Activated naive CD4-positive, alpha-beta T cell treated with anti-CD3 and anti-CD28 coated beads, Interleukin-2, amount 50 U/mL, for 24 hours (primary cell): ENCODE measurements around the gene RPS3A.
"Not testable (repeated sequence)": the region's sequence is repeated elsewhere in the genome, so short reads cannot be mapped to it uniquely, and the experiment has no call there.

Experiments
- H3K27ac Mint-ChIP-seq: one replicate; pipeline ENCODE4 v1.8.0; 2021; ENCODE audit warnings: mild to moderate bottlenecking, mixed read lengths
- H3K27me3 Mint-ChIP-seq: one replicate; pipeline ENCODE4 v1.8.0; 2021; ENCODE audit warnings: mixed read lengths
- H3K36me3 Mint-ChIP-seq: one replicate; pipeline ENCODE4 v1.8.0; 2021; ENCODE audit warnings: mixed read lengths
- H3K4me1 Mint-ChIP-seq: one replicate; pipeline ENCODE4 v1.8.0; 2021; ENCODE audit warnings: mixed read lengths
- H3K4me3 Mint-ChIP-seq: one replicate; pipeline ENCODE4 v1.8.0; 2021; ENCODE audit warnings: mild to moderate bottlenecking, mixed read lengths
- H3K9me3 Mint-ChIP-seq: one replicate; pipeline ENCODE4 v1.8.0; 2021; ENCODE audit warnings: mixed read lengths

RPS3A gene

DNA sequence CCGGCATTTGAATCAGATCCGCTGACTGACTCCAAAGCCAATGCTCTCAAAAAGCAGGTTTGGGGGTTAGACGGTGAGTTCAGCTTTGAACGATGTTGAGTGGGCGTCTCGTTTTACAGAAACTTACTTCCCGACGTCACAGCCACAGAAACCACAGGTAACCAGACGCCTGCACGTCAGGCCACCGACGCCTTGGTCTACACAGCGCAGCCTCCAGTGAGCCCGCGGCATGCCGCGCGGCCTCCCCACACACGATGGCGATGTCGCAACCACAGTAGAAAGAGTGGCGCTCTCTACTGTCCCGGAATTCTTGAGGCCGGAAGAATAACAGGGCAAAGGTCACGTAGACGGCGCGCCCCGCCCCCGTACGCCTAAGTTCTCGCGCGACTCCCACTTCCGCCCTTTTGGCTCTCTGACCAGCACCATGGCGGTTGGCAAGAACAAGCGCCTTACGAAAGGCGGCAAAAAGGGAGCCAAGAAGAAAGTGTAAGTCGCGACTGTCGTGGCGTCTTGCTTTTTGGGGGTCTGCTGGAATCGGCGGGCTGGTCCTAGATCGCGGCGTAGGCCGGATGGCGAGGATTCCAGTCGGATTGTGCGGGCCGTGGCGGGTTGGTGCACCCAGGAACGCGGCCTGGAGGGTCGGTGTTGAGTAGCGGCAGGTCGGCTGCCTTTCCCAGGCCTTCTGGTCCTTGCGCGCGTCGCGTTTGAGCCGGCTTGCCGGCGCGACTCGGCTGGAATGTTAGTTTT lies at the start of gene RPS3A:
Gene RPS3A (plus strand): TSS at position 400 of the 747 bp plus-strand sequence. CDS start 25 bp downstream, at position 425.
- peaks cover 35% of the 10 kb centered on the region for H3K4me1 Mint-ChIP-seq
- no peaks in the 10 kb centered on the region for H3K9me3 Mint-ChIP-seq
- peak within 1 kb of the TSS; percentile 91 for H3K4me3 Mint-ChIP-seq
- H3K36me3 Mint-ChIP-seq: peaks cover 32% of the 10 kb centered on the region
- no peaks in the 10 kb centered on the region for H3K27me3 Mint-ChIP-seq
- peak within 1 kb of the TSS; percentile 99 for H3K27ac Mint-ChIP-seq

DNA sequence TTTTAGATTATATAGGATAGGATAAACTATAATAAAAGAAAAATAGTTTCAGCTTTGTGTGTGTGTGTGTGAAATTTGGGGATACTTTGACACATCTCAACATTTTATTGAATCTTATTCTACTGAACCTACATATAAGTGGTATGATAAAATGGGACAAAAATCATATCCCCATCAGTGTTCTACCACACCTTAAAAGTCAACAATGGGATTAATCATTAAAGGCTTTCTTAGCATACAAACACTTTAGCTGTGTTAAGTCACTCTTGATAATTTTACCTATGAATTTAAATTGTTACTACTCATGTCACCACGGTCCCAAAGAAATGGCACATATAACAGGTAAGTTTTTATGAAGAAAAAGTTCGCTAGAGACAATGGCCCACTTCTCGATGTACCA lies 46.6 kb upstream of the RPS3A start:
- Mint-ChIP-seq H3K27me3 (no peaks in the 10 kb centered on the region), H3K36me3 (no peaks in the 10 kb centered on the region), H3K4me3 (no peak overlapping the region), H3K9me3 (no peaks in the 10 kb centered on the region), H3K4me1 (no peaks in the 10 kb centered on the region), H3K27ac (no peak overlapping the region)

DNA sequence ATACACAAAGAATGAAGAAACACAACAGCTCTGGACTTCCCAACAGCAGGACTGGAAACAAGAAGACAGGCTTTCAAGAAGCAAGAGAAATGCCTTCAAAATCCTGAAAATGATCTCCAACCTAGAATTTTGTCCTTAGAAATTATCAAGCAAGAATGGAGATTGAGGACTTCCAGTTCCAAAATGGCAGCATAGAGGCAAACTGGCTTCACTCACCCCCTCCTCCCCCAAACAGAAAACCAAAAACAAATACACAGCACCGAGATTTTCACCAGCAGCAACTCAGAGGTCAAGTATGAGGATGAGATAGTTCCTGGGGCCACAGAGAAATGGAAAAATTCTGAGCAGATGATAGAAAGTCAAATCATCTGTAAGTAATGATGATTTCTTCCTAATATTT lies 43.9 kb upstream of the RPS3A start:
- Mint-ChIP-seq H3K36me3 (no peaks in the 10 kb centered on the region), H3K4me3 (no peak overlapping the region), H3K9me3 (no peaks in the 10 kb centered on the region), H3K27ac (no peak overlapping the region), H3K27me3 (no peaks in the 10 kb centered on the region), H3K4me1 (no peaks in the 10 kb centered on the region)

DNA sequence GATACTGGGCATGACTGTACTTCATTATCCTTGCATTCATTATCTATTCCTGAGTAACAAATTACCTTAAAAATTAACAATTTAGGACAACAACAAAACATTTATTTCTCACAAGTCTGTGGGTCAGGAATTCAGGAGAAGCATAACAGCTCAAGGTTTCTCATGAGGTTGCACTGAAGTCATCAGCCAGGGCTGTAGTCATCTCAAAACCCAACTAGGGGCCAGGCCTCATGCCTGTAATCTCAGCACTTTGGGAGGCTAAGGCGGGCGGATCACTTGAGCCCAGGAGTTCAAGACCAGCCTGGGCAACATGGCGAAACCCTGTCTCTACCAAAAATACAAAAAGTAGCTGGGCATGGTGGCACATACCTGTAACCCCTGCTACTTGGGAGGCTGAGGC lies 36.3 kb upstream of the RPS3A start:
- H3K4me3 Mint-ChIP-seq, H3K27me3 Mint-ChIP-seq, H3K4me1 Mint-ChIP-seq, H3K36me3 Mint-ChIP-seq, H3K9me3 Mint-ChIP-seq, H3K27ac Mint-ChIP-seq: not testable (repeated sequence)

DNA sequence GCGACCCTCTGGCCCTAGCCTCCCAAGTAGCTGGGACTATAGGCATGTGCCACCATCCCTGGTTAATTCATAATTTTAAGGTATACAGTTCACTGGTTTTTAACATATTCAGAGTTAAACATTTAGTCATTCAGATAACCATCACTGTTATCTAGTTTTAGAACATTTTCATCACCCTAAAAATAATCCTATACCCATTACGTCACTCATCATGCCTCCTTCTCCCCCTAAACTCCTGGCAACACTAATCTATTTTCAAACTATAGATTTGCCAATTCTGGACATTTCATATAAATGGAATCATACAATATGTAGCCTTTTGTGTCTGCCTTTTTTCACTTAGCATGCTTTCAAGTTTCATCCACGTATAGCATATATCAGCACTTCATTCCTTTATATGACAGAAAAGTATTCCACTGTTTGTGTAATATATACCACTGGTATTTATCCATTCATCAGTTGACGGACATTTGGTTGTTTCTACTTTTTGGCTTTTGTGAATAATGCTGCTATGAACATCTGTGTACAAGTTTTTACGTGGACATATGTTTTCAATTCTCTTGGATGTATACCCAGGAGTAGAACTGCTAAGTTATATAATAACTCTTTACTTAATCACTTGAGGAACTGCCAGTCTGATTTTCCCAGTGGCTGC lies 32.0 kb upstream of the RPS3A start:
- Mint-ChIP-seq H3K9me3 (no peaks in the 10 kb centered on the region), H3K36me3 (no peaks in the 10 kb centered on the region), H3K4me3 (no peak overlapping the region), H3K27ac (no peak overlapping the region), H3K4me1 (no peaks in the 10 kb centered on the region), H3K27me3 (no peaks in the 10 kb centered on the region)

DNA sequence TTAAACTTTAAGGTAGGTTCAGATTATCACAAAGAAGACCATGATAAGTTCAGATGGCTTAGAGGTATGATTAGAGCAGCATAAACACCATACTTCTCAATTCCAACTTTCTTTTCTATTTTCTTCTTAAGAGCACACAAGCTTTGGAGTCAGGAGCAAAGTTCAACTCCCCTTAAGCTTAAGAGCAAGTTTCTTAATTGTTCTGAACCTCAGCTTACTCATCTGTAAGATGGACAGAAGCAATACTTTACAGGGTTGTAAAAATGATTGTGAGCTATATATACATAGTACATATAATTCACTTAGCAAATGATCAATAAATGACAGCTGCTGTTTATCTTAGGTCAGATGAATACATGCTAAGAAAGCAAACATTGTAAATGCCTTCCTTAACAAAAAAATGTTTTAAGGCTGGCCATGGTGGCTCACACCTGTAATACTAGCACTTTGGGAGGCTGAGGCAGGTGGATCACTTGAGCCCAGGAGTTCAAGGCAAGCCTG lies 25.0 kb upstream of the RPS3A start:
- Mint-ChIP-seq H3K4me3 (no peak overlapping the region), H3K9me3 (no peaks in the 10 kb centered on the region), H3K36me3 (no peaks in the 10 kb centered on the region), H3K27ac (no peak overlapping the region), H3K27me3 (no peaks in the 10 kb centered on the region), H3K4me1 (no peaks in the 10 kb centered on the region)

DNA sequence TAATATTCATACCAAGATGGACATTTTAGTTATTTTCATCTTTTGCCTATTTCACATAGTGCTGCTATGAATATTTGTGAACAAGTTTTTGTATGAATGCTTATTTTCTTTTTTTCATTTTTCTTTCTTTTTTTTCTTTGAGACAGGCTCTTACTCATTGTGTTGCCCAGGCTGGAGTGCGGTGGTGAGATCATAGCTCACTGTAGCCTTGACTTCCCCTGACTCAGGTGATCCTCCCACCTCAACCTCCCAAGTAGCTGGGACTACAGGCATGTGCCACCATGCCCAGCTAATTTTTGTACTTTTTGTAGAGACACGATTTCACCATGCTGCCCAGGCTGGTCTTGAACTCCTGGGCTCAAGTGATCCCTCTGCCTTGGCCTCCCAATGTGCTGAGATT lies 21.4 kb upstream of the RPS3A start:
- not testable (repeated sequence) for H3K9me3 Mint-ChIP-seq, H3K27me3 Mint-ChIP-seq, H3K27ac Mint-ChIP-seq, H3K4me1 Mint-ChIP-seq, H3K4me3 Mint-ChIP-seq, H3K36me3 Mint-ChIP-seq

DNA sequence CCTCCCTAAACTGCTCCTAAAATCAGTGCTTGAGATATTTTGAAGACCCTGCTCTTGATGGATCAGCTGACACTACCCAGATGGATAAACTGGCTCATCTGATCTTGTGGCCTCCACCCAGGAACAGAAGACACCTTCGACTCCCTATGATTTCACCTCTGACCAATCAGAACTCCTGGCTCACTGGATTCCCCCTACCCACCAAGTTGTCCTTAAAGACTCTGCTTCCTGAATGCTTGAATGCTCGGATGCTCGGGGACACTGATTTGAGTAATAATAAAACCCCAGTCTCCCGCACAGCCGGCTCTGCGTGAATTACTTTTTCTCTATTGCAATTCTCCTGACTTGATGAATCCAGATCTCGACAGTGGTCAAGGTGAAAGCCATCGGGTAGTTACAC lies 12.0 kb upstream of the RPS3A start:
- H3K27ac Mint-ChIP-seq: no peak overlapping the region
- H3K27me3 Mint-ChIP-seq: no peaks in the 10 kb centered on the region
- H3K36me3 Mint-ChIP-seq: no peaks in the 10 kb centered on the region
- no peaks in the 10 kb centered on the region for H3K9me3 Mint-ChIP-seq
- H3K4me1 Mint-ChIP-seq: no peaks in the 10 kb centered on the region
- no peak overlapping the region for H3K4me3 Mint-ChIP-seq

DNA sequence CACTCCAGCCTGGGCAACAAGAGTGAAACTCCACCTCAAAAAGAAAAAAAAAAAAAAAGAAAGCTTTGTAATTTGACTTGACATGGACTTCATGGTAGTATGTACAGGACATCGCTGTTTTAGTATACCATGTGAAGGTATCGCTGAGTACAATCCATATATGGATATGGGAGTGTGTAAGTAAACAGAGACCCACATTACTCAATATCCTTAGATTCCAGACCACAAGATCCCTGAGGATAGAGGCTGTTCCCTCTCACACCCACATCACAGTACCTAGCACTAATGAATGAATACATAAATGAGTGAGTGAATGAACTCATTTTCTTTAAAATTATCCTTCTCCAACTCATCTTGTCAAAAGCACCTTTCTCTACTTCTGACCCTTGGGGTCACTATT lies 8.4 kb upstream of the RPS3A start:
- Mint-ChIP-seq H3K27me3 (no peaks in the 10 kb centered on the region), H3K4me3 (no peak overlapping the region), H3K9me3 (no peaks in the 10 kb centered on the region), H3K36me3 (no peaks in the 10 kb centered on the region), H3K27ac (no peak overlapping the region), H3K4me1 (no peaks in the 10 kb centered on the region)

DNA sequence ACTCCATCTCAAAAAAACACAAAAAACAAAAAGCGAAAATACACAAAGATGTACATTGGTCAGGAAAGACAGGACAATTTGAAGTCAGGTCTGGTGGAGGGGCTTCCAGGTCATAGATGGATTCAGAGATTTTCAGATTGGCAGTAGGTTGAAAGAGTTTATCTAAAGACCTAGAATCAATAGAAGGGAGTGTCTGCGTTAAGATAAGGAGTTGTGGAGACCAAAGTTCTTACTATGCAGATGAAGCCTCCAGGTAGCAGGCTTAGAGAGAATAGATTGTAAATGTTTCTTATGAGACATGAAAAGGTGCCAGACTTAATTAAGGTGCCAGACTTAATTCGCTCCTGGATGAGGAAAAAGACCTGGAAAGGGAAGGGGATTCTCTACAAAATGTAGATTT lies 6.9 kb upstream of the RPS3A start:
- no peaks in the 10 kb centered on the region for H3K9me3 Mint-ChIP-seq
- no peak overlapping the region for H3K27ac Mint-ChIP-seq
- H3K27me3 Mint-ChIP-seq: no peaks in the 10 kb centered on the region
- H3K4me1 Mint-ChIP-seq: no peaks in the 10 kb centered on the region
- H3K36me3 Mint-ChIP-seq: no peaks in the 10 kb centered on the region
- no peak overlapping the region for H3K4me3 Mint-ChIP-seq

DNA sequence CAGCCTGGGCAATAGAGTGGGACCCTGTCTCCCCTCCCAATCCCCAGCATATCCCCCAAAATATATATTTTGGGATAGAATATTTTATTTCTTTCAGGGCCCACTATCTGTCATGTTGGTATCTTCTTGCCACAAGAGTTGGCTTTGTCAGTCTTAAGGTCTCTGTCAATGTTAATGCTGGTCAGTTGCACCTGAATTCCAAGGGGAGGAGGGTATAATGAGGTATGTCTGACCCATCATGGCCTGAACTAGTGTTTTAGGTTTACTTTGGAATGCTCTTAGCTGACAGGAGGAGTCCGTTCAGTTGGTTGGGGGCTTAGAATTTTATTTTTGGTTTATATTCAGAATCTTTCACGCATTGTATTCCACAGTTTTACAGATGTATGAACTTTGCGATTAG lies 6.2 kb upstream of the RPS3A start:
- Mint-ChIP-seq H3K27me3 (no peaks in the 10 kb centered on the region), H3K4me3 (no peak overlapping the region), H3K4me1 (peaks cover 3% of the 10 kb centered on the region), H3K36me3 (no peaks in the 10 kb centered on the region), H3K9me3 (no peaks in the 10 kb centered on the region), H3K27ac (no peak overlapping the region)

DNA sequence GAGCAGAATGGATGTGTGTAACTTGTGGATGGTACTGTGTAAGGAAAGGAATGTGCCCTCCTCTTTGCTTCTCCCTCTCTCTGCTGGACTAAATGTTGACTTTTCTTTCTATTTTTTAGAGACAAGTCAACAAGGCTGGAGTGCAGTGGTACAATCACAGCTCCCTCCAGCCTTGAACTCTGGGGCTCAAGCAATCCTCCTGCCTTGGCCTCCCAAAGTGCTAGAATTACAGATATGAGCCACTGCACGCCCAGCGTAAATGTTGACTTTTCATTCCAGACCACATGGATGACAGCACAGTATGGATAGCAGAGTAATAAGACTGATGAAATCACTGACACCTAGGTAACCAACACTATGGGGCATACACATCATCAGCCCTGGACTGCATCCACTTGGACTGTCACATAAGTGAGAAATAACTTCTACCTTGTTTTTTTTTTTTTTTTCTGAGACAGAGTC lies 5.1 kb upstream of the RPS3A start:
- no peaks in the 10 kb centered on the region for H3K9me3 Mint-ChIP-seq
- H3K27ac Mint-ChIP-seq: no peak overlapping the region
- no peak overlapping the region for H3K4me3 Mint-ChIP-seq

DNA sequence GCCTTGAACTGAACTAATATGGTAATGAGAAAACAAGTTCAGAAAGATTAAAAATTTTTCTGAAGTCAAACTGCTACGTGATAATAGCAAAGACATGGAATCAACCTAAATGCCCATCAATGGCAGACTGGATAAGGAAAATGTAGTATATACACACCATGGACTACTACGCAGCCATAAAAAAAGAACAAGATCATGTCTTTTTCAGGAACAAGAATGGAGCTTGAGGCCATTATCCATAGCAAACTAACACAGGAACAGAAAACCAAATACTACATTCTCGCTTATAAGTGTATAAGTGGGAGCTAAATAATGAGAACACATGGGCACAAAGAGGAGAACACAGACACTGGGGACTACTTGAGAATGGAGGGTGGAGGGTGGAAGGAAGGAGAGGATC lies 4.3 kb upstream of the RPS3A start:
- H3K4me1 Mint-ChIP-seq: peaks cover 11% of the 10 kb centered on the region
- H3K36me3 Mint-ChIP-seq: peaks cover 7% of the 10 kb centered on the region
- no peaks in the 10 kb centered on the region for H3K27me3 Mint-ChIP-seq
- no peak overlapping the region for H3K4me3 Mint-ChIP-seq
- H3K27ac Mint-ChIP-seq: no peak overlapping the region
- H3K9me3 Mint-ChIP-seq: no peaks in the 10 kb centered on the region

More for the DNA sequence above, 5.1 kb upstream of the RPS3A start:
- Mint-ChIP-seq H3K4me1 (peaks cover 11% of the 10 kb centered on the region), H3K36me3 (peaks cover 1% of the 10 kb centered on the region), H3K27me3 (no peaks in the 10 kb centered on the region)

DNA sequence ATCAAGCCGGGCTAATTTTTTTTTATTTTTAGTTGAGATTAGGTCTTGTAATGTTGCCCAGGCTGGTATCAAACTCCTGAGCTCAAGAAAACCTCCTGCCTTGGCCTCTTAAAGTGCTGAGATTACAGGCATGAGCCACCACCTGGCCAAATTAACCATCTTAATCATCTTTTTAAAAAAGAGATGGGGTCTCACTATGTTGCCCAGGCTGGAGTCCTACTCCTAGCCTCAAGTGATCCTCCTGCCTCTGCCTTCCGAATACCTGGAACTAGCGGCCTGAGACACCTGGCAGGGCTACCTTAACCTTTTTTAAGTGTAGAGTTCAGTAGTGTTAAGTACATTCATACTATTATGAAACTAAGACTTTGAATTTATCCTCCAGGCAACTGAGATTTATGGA lies 1.7 kb upstream of the RPS3A start:
- Mint-ChIP-seq H3K9me3 (no peaks in the 10 kb centered on the region), H3K36me3 (peaks cover 26% of the 10 kb centered on the region), H3K4me1 (peaks cover 24% of the 10 kb centered on the region), H3K4me3 (no peak overlapping the region), H3K27ac (peak overlapping the region; percentile 46), H3K27me3 (no peaks in the 10 kb centered on the region)

DNA sequence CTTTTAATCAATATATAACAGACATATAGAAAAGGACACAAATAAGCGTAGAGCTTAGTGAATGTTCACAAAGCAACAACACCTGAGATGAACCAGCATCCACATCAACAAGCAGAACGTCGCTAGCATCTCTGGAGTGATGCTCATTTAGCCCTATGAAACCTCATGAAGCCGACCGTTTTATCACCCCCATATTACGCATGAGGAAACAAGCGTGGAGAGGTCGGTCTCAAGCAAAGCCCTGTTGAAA lies 524 bp upstream of the RPS3A start:
- H3K4me1 Mint-ChIP-seq: peaks cover 32% of the 10 kb centered on the region
- H3K27me3 Mint-ChIP-seq: no peaks in the 10 kb centered on the region
- peaks cover 30% of the 10 kb centered on the region for H3K36me3 Mint-ChIP-seq
- peak overlapping the region; percentile 91 for H3K4me3 Mint-ChIP-seq
- H3K27ac Mint-ChIP-seq: peak overlapping the region; percentile 99
- no peaks in the 10 kb centered on the region for H3K9me3 Mint-ChIP-seq

DNA sequence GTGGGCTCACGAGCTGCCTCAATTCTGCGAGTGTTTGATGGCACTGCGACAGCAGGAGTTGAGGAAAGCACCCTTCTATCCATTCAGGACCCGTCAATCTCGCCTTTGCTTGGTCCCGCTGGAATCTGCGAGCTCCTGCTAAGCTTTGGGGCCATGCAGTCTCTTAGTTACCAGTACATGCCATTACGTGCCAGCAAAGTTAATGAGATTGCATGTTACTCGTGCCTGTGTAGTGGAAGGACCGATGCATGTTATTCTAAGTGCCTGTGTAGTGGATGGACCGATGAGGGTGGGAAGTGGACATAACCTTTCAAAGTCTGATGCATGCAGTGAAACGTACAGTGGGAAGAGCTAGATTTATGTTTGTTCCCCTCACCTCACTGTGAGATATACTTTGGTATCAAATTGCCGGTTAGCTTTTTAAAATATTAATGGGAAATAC lies 569 bp downstream of the RPS3A start:
- H3K9me3 Mint-ChIP-seq: no peaks in the 10 kb centered on the region
- H3K4me1 Mint-ChIP-seq: peaks cover 35% of the 10 kb centered on the region
- H3K27me3 Mint-ChIP-seq: no peaks in the 10 kb centered on the region
- H3K27ac Mint-ChIP-seq: peak overlapping the region; percentile 99
- H3K4me3 Mint-ChIP-seq: peak overlapping the region; percentile 91
- peaks cover 34% of the 10 kb centered on the region for H3K36me3 Mint-ChIP-seq
